GM12873 (cell line): Measurements from ENCODE around the gene PRR7.

Source experiments
- CTCF ChIP-seq: IDR thresholded peaks from 2 replicates; pipeline ENCODE4 v1.5.1; 2012; ENCODE audit warnings: low read depth, mild to moderate bottlenecking, moderate library complexity, low read length, control low read depth; ENCODE audit not compliant: insufficient read depth; ENCODE audit errors: missing control alignments

PRR7 gene

GRCh38 chr5:177447611-177448243 is 1.1 kb downstream of the PRR7 start:
- TF ChIP-seq CTCF: peak; percentile 1

- TF ChIP-seq CTCF: no peak
These were observed 1.8 kb downstream of the PRR7 start for GRCh38 chr5:177448244-177448950.

DNA sequence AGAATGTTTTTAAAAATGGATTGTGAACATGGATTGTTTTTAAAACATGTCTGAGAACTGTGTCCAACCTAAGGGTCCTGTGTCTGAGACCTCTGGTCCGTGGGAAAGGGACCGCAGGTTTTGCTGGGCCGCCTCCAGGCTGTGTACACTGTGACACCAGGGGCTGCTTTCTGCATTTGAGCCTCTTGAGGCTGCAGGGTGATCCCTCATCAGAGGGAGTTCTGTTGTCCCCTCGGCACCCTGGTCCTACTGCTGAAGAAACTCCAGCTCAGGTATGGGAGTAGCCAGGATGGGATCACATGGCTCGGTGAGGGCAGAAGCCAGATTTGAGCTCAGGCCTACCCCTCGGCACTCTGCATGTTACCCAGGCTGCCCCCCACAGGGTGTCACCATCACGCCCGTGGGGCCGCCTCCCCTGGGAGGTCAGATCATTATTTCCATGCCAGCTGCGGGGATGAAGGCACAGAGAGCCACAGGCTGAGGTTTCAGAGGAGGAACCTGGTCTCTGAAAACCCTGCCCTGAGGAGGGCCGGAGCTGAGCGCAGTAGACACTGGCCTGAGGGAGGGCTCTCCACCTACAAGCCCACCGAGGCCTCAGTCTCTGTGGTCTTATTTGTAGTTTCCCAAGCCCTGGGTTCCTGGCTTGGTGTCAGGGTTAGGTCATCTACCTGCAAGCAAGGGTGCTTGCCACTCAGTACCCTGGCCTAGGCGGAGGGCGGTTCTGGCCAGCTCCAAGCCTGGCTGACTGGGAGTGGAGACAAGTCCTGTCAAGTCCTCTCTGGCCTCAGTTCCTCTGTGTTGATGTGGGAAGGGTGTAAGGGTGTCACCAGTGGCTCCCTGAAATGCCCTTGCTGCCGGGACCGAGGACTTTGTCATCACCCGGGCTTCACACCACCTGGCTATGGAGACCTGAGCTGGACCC is 2.8 kb downstream of the PRR7 start:
- no peak for TF ChIP-seq CTCF

DNA sequence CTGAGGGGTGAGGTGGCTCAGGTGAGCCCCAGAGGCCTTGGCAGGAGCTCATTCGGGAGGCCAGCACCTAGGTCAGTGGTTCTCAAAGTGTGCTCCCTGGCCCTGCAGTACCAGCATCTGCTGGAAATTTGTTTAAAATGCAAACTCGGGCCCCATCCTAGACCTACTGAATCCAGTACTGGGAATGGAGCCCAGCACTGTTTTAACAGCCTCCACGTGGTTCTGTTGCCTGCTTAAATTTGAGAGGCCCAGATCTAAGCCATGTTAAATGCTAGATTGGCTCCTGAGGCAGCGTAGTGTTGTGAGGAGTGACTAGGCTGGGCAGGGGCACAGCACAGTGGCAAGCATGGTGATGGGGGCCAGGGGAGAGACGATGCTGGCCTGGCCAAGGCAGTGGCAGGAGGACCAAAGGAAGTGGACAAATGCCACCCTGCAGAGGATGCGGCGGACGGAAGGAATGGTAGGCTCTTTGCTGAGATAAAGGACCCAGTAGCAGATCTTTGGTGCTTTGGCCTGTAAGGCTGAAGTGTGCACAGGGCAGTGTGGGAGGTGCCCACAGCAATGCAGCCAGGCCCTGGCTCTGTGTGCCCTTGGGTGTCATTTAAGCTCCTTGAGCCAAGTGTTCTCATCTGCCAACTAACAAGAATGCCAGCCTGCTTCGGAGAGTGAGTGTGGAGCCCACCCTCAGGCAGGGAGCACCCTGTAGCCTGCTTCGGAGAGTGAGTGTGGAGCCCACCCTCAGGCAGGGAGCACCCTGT is 4.2 kb downstream of the PRR7 start:
- TF ChIP-seq CTCF: no peak

GRCh38 chr5:177452688-177453638 is 6.3 kb downstream of the PRR7 start:
- peak; percentile 5 for TF ChIP-seq CTCF

GRCh38 chr5:177453852-177454396 is 7.3 kb downstream of the PRR7 start:
- no peak for TF ChIP-seq CTCF
